RKO (cell line): ENCODE data around the gene ABCA3.
A peak's percentile ranks its signal among the peaks of the same experiment; 100 is the strongest.
"Not testable (repeated sequence)": the region's sequence is repeated elsewhere in the genome, so short reads cannot be mapped to it uniquely, and the experiment has no call there.

Source experiments
- DNase-seq: peaks from one replicate; pipeline ENCODE4 v3.0.0-alpha.2; 2016; ENCODE audit warnings: low spot score

ABCA3 gene

DNA sequence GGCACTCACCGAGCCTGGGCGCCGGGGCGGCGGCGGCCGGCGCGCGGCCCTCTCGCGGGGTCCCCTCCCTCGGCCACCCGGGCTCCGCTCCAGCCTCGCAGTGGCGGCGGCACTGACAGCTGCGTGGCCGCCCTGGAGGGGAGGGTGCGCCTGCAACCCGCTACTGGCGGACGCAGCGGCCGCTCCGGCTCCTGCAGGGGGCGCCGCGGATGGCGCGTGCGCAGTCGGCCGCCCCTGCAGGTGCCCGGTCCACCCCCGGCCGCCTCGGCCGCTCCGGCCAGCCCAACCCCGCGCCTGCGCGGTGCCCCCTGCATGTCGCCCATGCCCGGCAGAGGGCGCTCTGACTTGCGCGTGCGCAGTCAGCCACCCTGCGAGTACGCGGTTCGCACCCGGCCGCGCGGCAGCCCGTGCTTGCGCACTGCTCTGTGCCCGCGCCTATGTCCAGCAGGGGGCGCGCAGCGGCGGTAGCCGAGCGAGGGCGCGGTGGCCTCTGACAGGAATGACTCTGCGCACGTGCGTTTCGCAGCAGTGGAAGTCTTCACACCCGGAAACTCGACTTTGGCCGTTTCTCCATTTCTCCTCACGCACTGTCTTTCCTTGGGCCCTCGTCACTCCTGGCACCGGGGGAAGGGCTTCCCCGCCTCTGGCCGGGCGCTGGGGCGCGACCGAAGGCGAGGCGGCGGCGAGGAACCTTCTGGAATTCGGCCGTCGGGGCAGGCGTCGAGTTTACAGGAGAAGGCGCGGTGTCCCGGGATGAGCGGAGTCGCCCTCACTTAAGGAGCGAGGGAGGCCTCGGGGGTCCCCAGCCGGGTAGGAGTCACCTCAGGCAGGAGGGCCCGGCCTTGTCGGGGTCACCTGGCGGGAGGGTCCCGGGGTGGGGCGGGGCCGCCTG, at the start of gene ABCA3:
ABCA3 (minus strand) TSS at position 165 of the 892 bp plus-strand sequence. CDS start 14,262 bp downstream, outside the sequence.
- peak; percentile 90 for DNase-seq

DNA sequence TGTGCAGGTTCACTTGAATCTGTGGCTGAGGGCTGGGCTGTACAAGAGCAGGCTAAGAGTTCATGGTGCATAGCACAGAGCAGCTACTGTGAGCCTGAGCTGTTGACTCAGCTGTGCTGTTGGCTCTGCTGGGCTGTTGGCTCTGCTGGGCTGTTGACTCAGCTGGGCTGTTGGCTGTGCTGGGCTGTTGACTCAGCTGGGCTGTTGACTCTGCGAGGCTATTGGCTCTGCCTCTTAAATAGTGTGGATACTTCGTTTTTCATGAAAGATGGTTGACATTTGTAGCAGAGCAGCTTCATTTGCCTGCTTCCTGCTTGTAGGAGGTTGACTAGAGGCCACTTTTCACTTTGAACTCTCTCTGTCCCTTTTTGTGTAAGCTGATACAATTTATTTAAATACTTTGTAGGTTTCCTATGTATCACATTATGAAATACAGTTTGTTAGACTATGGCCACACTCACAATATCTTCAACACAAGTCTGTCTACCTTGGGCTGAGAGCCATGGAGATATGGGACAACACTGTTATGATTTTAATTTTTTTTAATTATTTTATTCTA, 48.4 kb upstream of the ABCA3 start:
- DNase-seq = peak; percentile 74

DNA sequence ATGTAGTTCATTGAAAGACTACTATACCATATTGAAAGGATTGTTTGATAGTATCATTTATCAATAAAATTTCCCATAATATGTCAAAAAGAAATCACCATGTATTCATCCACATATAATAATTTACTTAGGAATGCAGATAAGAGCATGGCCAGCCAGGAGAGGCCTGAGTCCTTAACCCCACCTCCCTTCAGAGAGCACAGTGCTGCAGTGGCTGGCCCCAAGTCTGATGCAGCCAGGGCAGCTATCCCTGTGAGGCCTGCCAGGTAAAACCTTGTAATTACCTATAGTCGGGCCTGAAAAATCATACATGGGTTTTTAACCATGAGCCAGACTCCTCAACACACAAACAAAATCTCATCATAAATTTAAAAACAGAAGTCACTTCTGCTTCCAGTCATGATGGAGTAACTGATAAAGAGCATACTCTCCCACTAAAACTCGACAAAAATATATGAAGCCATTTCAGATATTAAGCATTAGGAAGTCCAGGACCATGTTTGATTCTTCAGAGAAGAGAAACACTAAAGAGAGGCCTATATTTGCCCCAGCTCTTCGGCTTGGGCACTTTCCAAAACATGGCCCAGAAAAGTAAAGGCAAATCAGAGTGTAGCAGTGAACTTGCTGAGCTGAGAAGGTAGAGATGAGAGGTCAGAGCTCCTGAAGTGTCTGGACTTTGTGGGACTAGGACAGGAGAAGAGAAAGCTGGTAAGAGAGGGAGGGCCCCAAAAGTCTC, 47.8 kb upstream of the ABCA3 start:
- no peak for DNase-seq

DNA sequence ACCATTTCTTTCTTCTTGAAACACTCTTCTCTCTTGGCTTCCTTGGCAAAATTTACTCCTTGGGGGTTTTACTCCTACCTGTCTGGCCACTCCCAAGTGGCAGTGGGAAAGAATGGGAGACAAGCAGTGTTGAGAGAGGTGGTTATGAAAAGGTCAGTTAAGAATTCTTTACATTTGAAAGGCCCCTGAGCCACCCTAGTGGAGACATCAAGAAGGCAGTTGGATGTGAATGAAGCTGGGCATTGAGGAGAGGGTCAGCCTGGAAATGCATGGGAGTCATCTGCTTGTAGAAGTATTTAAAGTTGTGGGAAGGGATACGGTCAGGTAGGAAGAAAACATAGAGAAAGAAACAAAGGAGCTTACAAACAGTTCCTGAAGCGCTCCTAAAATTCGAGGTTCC, 46.5 kb upstream of the ABCA3 start:
- peak; percentile 27 for DNase-seq

DNA sequence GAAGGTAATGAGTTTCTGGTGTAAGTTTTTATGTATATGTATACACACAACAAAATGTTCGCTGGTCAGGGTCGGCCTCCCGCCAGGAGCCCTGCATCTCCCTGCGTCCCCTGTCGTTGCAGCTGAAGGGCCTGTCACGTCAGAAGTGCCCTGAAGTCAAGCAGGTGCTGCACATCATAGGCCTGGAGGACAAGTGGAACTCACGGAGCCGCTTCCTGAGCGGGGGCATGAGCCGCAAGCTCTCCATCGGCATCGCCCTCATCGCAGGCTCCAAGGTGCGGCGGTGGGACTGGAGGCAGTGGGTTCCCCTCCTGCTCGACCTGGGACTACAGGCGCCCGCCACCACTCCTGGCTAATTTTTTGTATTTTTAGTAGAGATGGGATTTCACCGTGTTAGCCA, 45.5 kb upstream of the ABCA3 start:
- not testable (repeated sequence) for DNase-seq

DNA sequence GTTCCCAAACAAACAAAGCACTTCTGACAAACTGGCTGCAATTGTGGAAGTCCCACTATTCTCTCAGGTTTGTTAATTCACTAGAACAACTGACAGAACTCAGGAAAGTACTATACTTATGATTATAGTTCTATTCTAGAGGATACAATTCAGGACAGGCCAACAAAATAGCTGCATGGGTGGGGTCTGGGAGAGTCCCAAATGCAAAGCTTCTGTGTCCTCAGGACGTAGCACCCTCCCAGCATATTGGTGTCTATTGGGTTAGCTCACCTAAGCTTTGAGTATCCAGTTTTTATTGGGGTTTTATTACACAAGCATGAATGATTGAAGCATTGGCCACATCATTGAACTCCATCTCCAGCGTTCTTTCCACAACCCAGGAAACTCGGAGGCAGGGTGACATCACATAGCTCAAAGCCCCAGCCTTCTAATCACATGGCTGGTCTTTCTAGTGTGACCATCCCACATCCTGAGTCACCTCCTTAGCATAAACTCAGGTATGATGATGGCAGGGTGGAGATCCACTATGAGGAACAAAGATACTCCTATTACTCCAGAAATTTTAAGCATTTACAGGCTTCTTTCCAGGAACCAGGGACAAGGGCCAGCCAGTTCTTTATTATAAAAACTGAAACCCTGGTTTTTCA, 44.8 kb upstream of the ABCA3 start:
- DNase-seq = no peak

DNA sequence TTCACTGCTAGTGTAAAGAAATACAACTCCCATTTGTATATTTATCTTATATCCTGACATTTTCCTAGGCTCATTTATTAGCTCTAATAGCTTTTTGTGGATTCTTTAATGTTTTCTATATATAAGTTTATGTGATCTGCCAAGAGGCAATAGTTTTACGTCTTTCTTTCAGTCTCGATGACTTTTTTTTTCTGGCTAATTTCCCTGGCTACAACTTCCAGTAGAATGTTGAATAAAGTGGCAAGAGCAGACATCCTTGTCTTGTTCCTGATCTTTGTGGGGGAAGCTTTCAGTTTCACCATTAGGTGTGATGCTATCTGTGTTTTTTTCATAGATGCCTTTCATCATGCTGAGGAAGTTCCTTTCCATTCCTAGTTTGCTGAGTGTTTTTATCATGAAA, 43.9 kb upstream of the ABCA3 start:
- no peak for DNase-seq

DNA sequence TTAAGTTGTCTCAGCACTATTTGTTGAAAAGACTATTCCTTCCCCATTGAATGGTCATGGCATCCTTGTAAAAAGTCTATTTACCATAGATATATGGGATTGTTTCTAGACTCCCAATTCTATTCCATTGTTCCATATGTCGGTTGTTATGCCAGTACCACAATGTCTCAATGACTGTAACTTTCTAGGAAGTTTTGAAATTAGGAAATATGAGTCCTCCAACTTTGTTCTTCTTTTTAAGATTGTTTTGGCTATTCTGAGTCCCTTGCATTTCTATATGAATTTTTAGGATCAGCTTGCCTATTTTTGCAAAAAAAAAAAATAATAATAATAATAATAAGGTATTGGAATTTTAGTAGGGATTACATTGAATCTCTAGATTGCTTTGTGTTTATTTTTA, 43.0 kb upstream of the ABCA3 start:
- no peak for DNase-seq

DNA sequence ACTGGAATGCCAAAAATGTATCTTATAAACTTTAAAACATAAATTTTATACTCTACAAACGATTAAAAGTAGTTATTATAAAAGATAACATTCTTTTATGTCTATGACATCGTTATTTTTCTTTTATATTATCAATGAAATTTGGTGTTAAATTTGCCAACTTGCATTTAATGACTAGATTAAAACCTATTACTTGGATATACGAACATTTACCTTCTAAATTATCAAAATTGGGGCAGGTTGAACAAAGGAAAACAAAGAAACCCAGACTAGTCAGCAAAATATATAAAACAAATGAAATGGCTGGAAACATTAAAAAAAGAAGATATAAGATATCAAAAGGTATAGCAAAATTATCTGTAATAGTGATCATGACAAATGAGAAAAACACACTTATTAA, 34.1 kb upstream of the ABCA3 start:
- no peak for DNase-seq

DNA sequence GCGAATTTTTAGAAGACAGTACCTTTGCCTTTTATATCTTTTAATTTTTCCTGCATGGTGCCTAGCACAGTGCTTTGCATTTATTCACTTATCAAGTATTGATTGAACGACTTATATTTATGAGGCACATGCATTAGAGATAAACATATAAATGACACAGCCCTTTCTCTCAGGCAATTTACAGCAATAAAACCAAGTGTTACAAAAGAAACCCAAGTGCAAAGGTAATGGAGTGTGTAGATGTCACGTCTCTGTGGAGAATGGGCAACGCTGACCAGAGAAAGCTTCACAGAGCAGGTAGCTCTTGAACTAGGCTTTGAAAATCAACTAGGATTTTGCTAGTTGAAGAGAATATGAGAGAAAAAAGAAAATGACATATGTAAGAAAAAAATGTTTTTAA, 32.6 kb upstream of the ABCA3 start:
- DNase-seq = no peak

DNA sequence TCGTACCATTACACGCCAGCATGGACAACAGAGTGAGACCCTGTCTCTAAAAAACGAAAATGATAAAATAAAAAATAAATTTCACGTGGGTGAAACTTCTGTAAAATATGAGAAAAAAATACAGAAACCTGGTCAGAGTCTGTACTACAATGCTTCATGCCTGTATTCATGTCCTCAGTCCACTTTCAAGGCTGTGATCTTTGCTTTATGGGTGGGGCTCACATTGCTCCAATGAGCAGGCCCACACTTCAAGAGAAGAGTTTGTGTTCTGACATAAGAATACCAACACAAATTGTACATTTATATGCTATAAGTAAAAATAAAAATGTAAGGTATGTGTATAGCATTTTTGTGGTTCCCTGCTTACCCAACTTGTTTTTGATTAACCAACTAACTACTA, 32.2 kb upstream of the ABCA3 start:
- DNase-seq = no peak

DNA sequence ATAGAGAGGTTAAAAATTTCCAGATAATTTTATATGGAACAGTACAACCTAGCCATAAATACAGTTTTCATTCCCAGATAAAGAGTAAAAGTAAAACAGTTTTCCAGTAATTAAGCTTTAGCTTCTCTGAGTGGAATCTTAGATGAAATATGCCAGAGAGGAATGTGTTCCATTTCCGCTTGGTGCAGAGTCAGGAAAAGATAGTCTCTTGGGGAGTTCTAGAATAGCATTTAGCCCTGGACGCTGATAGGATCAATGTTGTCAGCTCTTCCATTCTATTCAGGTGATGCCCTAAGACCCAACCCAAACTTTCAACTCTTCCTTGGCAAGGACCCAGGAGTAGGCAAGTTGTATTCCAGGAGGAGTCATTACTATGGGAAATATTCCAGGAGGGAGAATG, 30.9 kb upstream of the ABCA3 start:
- DNase-seq = no peak

DNA sequence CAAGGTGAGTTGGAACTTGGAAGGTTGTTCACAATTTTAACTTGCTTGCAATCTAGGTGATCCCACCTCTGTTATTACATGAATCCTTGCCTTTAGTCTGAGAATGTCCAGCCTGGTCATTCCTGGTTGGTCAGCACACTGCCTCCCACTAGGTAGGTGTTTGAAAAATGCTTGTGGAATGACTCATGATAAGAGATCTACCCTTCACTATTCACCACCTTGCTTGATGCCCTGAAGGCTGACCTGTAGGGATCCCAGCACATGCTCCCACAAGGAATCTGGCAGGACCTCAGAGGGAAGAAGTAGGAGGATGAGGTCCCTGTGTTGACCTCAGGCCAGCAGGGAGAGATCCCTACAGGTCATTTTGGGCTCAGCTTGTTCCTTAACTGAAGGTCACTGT, 30.2 kb upstream of the ABCA3 start:
- DNase-seq = no peak

DNA sequence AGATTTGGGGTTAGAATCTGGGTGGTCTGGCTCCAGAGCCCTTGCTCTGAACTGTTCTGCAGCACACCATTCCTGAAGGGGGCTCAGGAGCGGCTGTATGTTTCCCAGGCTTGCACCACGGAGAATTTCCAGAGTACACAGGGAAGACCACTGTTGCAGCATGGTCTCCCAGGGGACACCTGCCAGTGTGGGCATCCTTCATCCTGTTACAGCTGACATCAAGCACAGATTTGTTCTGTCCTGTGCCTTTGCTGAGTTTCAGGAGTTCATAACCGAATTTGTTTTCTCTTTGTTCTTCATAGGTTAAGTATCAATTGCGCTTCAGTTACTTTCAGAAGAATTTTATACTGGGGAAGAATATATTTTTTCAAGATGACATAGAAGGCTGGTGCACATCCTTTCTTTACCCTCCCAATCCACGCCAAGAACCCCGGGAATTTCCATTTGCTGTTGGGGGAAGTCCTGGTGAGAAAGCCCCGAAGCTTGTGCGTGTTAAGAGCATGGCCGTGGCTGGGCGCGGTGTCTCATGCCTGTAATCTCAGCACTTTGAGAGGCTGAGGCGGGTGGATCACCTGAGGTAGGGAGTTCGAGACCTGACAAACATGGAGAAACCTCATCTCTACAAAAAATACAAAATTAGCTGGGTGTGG, 26.3 kb upstream of the ABCA3 start:
- no peak for DNase-seq

DNA sequence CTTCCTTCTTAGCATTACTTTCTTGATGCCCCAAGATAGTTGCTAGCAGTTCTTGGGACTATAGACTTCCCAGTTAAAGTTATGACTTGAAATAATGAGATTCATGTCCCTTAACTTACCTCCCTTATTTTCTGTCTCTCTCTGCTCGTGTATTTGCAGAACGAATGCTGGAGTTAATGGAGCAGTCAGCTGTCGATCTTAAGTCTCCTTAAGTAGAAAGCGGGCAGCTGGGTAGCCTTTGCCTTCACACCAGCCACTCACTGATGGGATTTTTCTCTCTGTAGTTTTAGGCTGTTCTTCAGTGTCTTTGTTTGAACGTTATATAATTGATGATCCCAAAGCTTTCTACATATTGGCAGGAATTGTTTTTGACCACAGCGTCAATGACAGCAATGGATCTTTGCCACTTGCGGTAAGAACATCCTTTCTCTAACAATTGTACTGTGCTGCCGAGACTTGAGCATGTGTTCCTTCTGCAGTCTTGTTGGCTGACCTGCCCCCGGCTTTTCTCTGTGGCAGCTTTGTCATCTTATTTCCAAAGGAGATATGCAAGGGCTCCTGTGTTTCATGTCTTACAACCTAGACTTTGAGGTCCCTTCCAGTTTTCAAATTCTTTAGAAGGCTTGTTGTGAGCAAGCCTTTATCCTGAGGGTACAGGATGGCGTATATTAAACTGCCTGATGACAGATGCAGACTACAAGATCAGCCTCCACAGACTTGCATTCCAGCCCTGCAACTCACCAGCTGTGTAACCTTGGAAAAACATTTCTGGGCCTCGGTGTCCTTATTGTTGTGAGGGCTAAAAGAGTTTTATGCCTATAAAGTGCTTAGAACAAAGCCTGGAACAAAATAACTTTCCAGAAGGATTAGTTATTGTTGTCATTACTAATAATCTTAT, 25.1 kb upstream of the ABCA3 start:
- no peak for DNase-seq

DNA sequence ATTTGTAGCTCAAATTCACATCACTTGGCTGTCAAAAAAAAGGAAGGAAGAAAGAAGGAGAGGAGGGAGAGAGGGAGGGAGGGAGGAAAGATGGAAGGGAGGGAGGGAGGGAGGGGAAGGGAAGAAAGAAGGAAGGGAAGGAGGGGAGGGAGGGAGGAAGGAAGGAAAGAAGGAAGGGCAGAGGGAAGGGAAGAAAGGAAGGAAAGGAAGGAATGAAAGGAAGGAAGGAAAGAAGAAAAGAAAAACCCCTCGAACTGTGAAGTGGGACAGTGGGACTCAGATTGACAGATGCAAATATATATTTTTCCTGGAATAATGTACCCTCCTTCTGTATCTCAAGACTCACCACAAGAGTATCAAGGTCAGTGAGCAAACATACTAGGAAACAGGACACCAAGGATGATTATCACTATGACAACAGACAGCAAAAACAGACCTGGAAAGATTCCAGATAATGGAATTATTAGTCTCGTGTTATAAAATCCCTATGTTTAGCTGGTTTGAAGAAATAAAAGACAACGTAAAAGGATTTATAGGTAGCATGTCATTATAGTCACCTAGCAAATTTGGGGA, 24.2 kb upstream of the ABCA3 start:
- DNase-seq = peak; percentile 14

DNA sequence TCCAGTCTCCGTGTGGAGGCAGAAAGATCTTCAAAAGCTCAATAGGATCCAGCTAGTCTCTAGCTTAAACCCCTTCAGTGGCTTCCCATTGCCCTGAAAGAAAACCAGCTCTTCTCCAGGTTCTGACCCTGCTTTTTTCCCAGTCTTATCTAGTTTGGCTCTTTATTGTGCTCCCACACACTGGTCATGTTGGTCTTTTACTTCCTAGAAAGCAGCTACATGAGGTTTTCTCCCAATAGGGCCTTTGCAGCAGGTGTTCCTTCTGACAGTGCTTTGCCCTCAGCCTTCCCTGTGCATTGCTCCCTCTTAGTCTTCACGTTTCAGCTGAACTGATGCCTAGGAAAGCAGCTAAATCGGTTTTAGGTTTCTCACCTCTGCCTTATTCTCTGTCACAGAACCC, 21.7 kb upstream of the ABCA3 start:
- DNase-seq = no peak

DNA sequence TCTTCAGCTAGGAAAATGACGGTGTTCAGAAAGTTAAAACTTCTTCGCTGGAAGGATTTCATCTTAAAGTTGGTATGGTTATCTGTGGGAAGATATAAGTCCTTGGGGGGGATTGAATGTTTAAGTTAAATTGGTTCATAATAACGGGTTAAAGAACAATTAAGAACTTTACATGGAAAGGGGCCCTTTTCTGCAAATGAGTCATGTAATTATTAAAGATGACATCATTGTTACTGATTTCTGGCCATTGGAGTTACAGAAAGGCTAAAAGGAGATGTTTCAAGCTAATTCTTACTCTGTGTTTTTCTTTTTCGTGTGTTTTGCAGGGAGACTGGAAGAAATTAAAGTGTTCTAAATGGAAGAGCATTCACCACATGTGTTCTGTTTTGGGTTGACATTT, 20.6 kb upstream of the ABCA3 start:
- no peak for DNase-seq

DNA sequence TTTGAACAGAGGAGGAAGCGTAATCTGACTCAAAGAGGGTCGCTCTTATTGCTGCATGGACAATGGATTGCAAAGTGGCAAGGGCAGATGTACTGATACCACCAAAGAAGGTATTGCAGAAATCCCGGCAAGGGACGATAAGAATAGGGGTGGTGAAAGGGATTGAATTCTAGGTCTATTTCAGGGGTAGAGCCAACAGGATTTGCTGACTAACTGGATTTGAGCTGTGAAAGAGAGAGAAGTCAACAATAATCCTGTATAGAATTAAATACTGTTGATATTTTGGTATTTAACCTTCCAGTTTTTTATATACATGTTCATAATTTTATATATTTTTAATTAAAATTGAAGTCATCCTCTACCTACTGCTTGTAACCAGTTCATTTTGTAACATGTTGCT, 19.4 kb upstream of the ABCA3 start:
- DNase-seq = no peak

DNA sequence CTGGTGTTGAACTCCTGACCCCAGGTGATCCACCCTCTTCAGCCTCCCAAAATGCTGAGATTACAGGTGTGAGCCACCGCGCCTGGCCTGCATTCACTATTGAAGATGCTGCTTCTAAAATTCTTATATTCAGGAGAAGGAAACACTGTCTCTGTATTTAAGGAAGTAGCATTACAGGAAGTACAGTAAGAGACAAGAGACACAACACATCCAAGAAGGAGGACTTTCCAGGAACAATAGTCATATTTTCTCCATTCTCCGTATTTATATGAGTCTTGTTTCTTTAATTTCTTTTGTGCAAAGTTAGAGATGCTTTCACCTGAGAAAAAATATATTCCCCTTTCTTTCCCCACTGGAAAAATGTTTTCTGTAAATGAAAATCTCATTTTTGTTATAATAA, 18.3 kb upstream of the ABCA3 start:
- no peak for DNase-seq

DNA sequence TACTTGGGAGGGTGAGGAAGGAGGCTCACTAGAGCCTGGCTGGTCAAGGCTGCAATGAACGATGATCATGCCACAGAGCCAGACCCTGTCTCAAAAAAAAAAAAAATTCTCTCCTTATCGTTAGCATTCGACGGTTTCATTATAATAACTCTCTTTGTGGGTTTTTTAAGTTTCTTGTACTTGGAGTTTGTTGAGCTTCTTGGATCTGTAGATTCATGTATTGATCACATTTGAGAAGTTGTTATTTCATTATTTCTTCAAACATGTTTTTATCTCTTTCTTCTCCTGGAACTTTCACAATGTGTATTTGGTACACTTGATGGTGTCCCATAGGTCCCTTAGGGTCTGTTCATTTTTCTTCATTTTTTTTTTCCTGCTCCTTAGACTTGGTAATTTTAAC, 16.8 kb upstream of the ABCA3 start:
- no peak for DNase-seq
